SIG-M5 treated with dmso at 0.1 percent for 504 hours (cell line): ENCODE measurements around the gene DHRS12.
A peak's percentile ranks its signal among the peaks of the same experiment; 100 is the strongest.

Source experiments
- DNase-seq: peaks from one replicate; lab custom pipeline; 2025; ENCODE audit not compliant: unreplicated experiment; lab: John Stamatoyannopoulos, UW

Gene DHRS12, protein sequence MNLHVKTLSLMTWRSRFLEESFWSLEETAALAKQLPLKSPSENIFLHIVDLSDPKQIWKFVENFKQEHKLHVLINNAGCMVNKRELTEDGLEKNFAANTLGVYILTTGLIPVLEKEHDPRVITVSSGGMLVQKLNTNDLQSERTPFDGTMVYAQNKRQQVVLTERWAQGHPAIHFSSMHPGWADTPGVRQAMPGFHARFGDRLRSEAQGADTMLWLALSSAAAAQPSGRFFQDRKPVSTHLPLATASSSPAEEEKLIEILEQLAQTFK

DNA sequence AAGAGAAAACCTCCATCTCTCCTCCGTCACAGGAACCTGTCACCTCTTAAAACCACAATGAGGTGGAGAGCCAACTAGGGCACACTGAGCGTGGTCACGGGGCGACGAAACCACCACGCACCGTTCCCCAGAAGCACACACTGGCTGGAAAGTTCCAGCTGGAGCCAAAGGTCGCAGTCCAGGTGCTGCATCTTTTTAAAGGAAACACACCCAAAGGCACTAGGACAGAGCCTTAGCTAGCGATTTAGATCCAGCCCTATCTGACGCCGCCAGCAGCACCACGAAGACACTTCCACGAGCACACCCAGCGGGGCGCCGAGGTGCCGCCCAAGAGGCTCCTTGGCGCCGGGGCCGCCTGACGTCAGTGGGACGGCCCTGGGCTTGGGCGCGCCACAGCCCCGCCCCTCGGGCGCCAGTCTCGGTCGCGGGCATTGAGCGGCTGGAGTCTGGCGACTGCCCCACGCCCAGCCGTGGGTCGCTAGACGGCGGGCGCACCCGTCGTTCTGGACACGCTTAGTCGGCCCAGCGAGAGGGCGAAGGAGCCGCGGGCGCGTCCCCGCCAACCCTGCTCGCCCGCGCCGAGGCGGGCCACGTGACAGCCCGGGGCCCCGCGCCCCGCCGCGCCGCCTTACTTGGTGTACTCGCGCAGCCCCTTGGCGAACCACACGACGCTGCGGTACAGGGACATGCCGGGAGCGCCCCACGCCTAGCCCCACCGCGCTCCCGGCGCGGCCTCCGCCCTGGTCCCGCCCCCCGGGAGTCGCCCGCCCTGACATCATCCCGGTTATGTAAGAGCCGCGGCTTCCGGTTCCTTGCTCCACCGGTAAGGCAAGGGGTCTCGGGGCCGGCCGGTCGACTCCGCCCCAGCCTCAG is at the start of gene DHRS12:
Gene DHRS12 (minus strand): TSS at position 742 of the 873 bp plus-strand sequence. CDS start 4,504 bp downstream, outside the sequence.
- DNase-seq = peak; percentile 79

DNA sequence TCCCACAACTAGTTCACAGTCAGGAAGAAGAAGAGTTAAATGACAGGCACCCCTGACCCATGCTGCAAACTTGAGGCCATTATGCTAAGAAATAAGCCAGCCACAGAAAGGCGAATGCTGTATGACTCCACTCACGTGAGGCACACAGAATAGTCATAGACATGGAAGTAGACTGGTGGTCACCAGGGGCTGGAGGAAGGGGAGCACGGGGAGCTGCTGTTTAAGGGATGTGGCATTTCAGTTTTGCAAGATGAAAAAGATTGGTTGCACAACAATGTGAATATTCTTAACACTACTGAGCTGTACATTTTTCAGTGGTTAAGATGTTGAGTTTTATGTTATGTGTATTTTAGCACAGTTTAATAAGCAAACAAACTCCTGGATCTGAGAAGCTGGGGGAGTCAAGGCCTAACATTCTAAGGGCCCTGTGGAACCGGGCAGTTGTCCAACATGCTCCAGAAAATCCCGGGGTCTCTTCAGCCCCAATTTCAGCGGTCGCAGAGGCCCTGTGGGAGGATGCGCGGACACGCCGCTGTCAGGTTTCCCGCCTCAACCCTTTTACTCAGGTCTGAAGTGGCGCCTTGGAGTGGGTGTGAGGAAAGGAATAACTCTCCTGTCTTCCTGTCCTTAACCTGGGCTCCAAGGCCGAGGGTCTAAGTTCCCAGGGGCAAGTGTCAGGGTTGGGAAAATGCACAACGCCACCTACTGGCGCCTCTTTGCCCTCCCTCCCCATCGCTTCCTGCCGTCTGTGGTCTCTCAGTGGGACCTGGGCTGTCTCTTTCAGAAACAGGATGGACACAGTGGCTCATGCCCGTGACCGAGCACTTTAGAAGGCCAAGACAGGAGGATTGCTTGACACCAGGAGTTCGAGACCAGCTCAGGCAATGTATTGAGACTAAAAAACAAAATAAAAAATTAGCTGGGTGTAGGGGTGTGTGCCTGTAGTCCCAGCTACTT is 45.5 kb upstream of the DHRS12 start:
- DNase-seq = peak; percentile 22

DNA sequence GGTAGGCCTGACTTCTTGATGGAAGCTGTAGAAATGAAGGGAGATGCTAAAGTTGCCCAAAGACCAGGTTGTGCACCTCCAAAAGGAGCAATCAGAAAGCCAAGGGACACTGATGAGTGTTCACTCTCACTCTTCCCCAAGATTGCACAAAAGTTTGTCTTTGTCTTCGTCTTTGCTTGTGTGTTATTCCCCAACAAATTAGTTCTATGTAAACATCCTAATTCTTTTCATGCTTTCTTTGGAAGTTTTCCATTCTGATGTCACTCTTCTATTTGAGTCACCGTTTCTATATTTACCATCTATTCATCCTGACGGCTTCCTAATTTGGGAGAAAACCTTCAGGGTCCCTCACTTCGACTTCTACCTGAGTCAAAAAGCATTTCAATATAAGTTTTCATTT is 44.7 kb upstream of the DHRS12 start:
- DNase-seq = no peak

- DNase-seq = no peak
Measured at GRCh38 chr13:51846756-51847155, 42.8 kb upstream of the DHRS12 start.

- no peak for DNase-seq
Measured at GRCh38 chr13:51845574-51846318, 41.8 kb upstream of the DHRS12 start.

DNA sequence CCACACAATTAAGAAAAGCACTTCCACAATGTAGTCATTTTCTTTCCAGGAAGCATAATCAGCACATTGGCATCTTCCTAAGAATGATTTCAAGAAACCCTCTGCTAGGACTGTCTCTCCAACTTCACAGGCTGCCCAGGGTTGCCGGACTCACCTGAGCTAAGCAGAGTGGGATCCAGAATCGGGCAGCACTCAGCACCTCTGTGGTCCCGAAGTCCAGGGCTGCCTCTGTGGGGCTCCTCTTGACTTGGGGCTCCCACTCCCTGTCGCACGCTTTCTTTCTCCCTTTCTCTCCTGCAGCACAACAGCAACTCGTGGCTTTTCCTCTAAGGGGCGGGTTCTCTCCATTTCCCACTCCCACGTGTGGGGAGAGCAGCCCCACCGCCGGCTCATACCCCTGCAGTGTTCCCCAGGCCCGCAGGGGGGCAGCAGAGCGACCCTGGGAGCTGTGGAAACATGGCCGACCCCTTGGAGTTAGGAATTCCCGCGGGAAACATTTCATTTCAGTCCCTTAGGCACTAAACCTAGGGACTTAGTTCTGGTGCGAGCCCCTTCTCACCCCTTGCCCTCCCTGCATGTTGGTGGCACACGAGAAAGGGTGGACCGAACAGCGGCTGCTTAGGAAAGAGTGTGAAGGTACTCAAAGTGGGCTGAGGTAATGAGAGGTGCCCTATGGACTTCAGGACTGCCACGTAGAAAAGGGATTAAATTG is 41.1 kb upstream of the DHRS12 start, which contains the start of gene TMEM272:
Gene TMEM272 (minus strand): TSS at position 316 of the 712 bp plus-strand sequence. CDS start 6,647 bp downstream, outside the sequence.
- peak; percentile 8 for DNase-seq

- DNase-seq = no peak
Measured at GRCh38 chr13:51843529-51843928, 39.6 kb upstream of the DHRS12 start.

GRCh38 chr13:51841732-51842131 is 37.8 kb upstream of the DHRS12 start:
- no peak for DNase-seq

- no peak for DNase-seq
Measured at GRCh38 chr13:51840917-51841316, 37.0 kb upstream of the DHRS12 start.

GRCh38 chr13:51839711-51840540 is 36.0 kb upstream of the DHRS12 start:
- DNase-seq = no peak

DNA sequence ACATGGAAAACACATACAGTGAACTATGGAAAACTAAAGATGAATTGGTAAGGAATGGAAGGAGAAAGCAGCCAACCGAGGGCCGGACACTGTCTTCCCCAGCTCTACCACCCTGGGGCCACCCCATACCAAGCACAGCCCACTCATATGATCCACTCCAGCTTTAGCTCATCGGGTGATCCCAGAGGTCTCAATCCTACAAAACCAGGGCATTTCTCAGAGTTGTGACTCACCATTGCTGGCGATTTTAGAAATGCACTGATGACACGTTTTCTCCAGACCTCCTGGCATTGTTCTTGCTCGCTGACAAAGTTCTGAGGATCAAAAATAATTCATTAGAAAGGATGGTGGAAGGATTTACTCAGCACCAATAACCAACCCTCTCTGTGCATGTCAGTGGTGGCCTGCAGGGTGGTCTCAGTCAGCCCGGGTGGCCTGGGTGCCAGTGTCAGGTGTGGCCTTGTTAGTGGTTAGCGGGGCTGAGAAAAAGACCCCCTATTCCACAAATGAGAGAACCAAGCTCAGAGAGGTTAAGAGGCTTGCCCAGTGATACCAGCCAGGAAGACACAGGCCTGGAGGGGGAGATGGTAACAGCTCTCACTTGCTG is 34.4 kb upstream of the DHRS12 start:
- DNase-seq = no peak

DNA sequence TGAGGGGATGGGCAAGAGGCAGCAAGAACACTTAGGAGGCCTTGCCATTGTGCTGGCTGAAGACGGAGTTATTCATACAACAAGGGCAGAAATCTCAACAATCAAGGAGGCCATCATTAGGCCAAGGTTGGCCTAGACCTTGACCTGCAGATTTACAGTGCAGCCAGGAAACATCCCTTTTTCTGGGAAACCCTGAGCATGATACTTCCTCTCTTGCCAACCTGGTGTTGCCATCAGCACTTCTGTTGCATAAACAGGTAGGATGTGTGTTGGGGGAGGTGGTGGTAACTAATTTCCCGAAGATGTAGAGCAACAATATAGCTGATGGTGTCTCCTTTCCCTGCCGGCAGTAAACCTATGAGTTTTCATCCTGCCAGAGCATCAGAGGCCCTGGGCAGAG is 33.1 kb upstream of the DHRS12 start:
- no peak for DNase-seq

GRCh38 chr13:51834581-51835171 is 30.7 kb upstream of the DHRS12 start:
- DNase-seq = no peak

DNA sequence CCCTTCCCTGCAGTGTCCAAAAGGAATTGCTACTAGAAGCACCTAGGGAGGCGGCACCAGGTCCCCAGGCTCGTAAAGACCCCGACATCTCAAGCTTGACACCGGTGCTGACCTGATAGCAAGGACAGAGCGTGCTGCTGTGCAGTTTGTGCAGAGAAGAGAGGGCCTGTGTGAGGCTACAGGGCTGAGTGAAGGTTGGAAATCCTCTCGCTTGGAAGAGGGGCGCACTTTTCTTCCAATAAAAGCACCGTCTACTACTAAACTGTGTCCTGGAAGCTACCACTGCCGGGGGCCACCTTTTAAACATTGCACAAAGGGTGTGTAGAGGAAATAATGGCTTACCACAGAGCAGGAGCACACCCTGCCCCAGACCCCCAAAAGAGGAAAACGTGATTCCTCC is 30.0 kb upstream of the DHRS12 start:
- DNase-seq = no peak

- peak; percentile 78 for DNase-seq
Measured at GRCh38 chr13:51832471-51833152, 28.6 kb upstream of the DHRS12 start.

GRCh38 chr13:51831519-51831918 is 27.6 kb upstream of the DHRS12 start:
- no peak for DNase-seq

GRCh38 chr13:51829568-51829899 is 25.6 kb upstream of the DHRS12 start:
- no peak for DNase-seq
